ENCODE measurements around the gene DCBLD1. TPM values are rescaled to one million over a fixed set of nuclear protein-coding genes. Genes with fewer than 3 reads are reported as not detected.

The DCBLD1 gene
- total and polyA plus RNA-seq, 2 donors (not counting 3 experiments of a cell fraction or from before 2014, with no cell fraction given): 30.2 to 44.3 TPM

GRCh38 chr6:117503211-117503610 is 20.7 kb downstream of the DCBLD1 start:
- no TSS peak for BruUV-seq (replicated peaks)
- Histone ChIP-seq H3K4me3 (replicated peaks in 1 of 3; ENCODE audit: insufficient read depth in 1 of 3, low read depth in 1 of 3, low read length in 3 of 3) (no peak overlapping the region), H3K4me2 (ENCODE audit: insufficient read depth, low read length) (no peak overlapping the region), H3K36me3 (ENCODE audit: control insufficient read depth in 2 of 2, extremely low read depth in 1 of 2, insufficient read depth in 2 of 2, low read length in 2 of 2) (peaks cover 4 to 5% of the 10 kb centered on the region in 2 experiments), H3K9me1 (replicated peaks; ENCODE audit: control insufficient read depth, extremely low read depth, insufficient read depth, low read length) (no peaks in the 10 kb centered on the region), H3K27me3 (ENCODE audit: control insufficient read depth in 2 of 2, insufficient read depth in 2 of 2, low read length in 2 of 2) (no peaks in the 10 kb centered on the region), H3K27ac (ENCODE audit: insufficient read depth, low read depth, low read length) (no peak overlapping the region), H4K20me1 (replicated peaks; ENCODE audit: control insufficient read depth, extremely low read depth, insufficient read depth, low read length) (no peaks in the 10 kb centered on the region), H3K9ac (replicated peaks; ENCODE audit: extremely low read depth, insufficient read depth, low read length) (no peak overlapping the region), H3K9me3 (replicated peaks; ENCODE audit: control insufficient read depth, insufficient read depth, low read length) (no peaks in the 10 kb centered on the region), H2AFZ (ENCODE audit: low read depth, low read length) (no peak overlapping the region), H3K4me1 (ENCODE audit: control insufficient read depth, extremely low read depth, insufficient read depth, low read length) (peaks cover 34% of the 10 kb centered on the region), H3K79me2 (ENCODE audit: control insufficient read depth, insufficient read depth, low read length) (peaks cover 57% of the 10 kb centered on the region)
- peak; percentile 15 for FAIRE-seq
- DNase-seq (ENCODE audit: low read depth, low spot score): no peak
- intact Hi-C loops (cut with micrococcal nuclease): no loop called here
- dilution Hi-C loops (cut with MboI; ENCODE audit: extremely low pct_ligation_motif_present, low sequenced_read_pairs): no loop called here
- POLR2A ChIA-PET: no interaction called here
- TF ChIP-seq MAX (IDR thresholded peaks at IDR 0.05; ENCODE audit: insufficient read depth, insufficient read length) (no peak), GATA2 (IDR thresholded peaks at IDR 0.05; ENCODE audit: insufficient read depth, insufficient read length, low read depth, low read length) (no peak), JUN (IDR thresholded peaks at IDR 0.05; ENCODE audit: borderline replicate concordance, insufficient read depth, insufficient read length, low read depth) (no peak), MYC (IDR thresholded peaks at IDR 0.05; ENCODE audit: low read depth, low read length) (no peak), POLR2AphosphoS5 (IDR thresholded peaks at IDR 0.05; ENCODE audit: insufficient read depth, low read depth, low read length) (no peak), CTCF (IDR thresholded peaks at IDR 0.05; ENCODE audit: extremely low read depth in 1 of 2, insufficient read depth in 1 of 2, low read depth in 1 of 2, low read length in 2 of 2) (no peak), EZH2 (IDR thresholded peaks at IDR 0.05; ENCODE audit: borderline replicate concordance, low read depth, low read length, severe bottlenecking) (no peak), FOS (IDR thresholded peaks at IDR 0.05; ENCODE audit: borderline replicate concordance, insufficient read depth, low read length) (no peak), POLR2A (IDR thresholded peaks at IDR 0.05; ENCODE audit: low read depth, low read length) (no peak)
- CTCF ChIA-PET: interaction anchor here (0.8 to 1.2 kb wide), 3 partner anchors 10 to 53 kb away, joined by 3 to 8 read pairs (median 3); no protein-coding TSS in a partner anchor

Measured in endothelial cell of umbilical vein (primary cell).